K562 (cell line): ENCODE data around the gene HIVEP3. TPM values are rescaled to one million over a fixed set of nuclear protein-coding genes. Genes with fewer than 3 reads are reported as not detected.

ENCODE experiments used
- ATAC-seq: fragments of 200-7000 bp; cut with Tn5 transposase; 3 replicates; pipeline ENCODE4 v1.9.1; 2020; ENCODE audit warnings: moderate library complexity
- BruUV-seq: library from RNA; stranded (reverse); fragments of 400-500 nt; replicated peaks from 2 replicates; lab custom pipeline; 2021; lab: Mats Ljungman, UMichigan
- CTCF ChIA-PET: fragments of 300-600 bp; formaldehyde crosslinking; extraction: SDS; loops from one replicate; lab custom pipeline; 2021; ENCODE audit warnings: low intra/inter-chr PET ratio; lab: Yijun Ruan, JAX
- POLR2A ChIA-PET: fragments of 300-600, 350-650 bp; sonication (Branson Sonifier 250); formaldehyde crosslinking; extraction: SDS; loops from one replicate; lab custom pipeline; 2021; ENCODE audit warnings: antibody characterized with exemption, inconsistent platforms; lab: Yijun Ruan, JAX
- DNase-seq, 4 experiments: peaks; one replicate each; pipeline versions ENCODE4 v3.0.0 to v3.0.0-alpha.2; 2011 to 2018; ENCODE audit warnings: low spot score in 3 of 4, mixed read lengths in 3 of 4; ENCODE audit errors: extremely low read depth in 1 of 4
- FAIRE-seq: peaks from 2 replicates; lab custom pipeline; 2011; peaks lifted over from hg19 to GRCh38; lab: Jason Lieb, UNC
- H2AFZ ChIP-seq: 2 replicates; pipeline ENCODE4 v1.6.0; 2011; ENCODE audit warnings: low read depth, low read length, control low read depth, inconsistent platforms
- H3K27ac ChIP-seq: fragments of 200-600 bp; 3 replicates; pipeline ENCODE4 v1.8.0; 2011; ENCODE audit warnings: low read depth, mild to moderate bottlenecking, control low read depth, inconsistent platforms, low read length, moderate library complexity, mixed read lengths; ENCODE audit errors: extremely low read depth
- H3K27me3 ChIP-seq, 2 experiments: fragments of 300-600 bp in 1 of 2; 2 replicates in 1 of 2; 3 replicates in 1 of 2; pipeline versions ENCODE4 v1.6.0 to v1.8.0; 2011; ENCODE audit warnings: inconsistent platforms in 2 of 2, low read length in 2 of 2, mild to moderate bottlenecking in 1 of 2, mixed read lengths in 1 of 2, moderate library complexity in 1 of 2; ENCODE audit not compliant: control insufficient read depth in 2 of 2, insufficient read depth in 2 of 2
- H3K36me3 ChIP-seq: fragments of 300-600 bp; 3 replicates; pipeline ENCODE4 v1.8.0; 2011; ENCODE audit warnings: mild to moderate bottlenecking, low read length, inconsistent platforms; ENCODE audit not compliant: control insufficient read depth, insufficient read depth
- H3K4me1 ChIP-seq, 2 experiments: fragments of 200-600 bp in 1 of 2; replicated peaks in 1 of 2; 2 replicates in 1 of 2; 3 replicates in 1 of 2; pipeline versions ENCODE4 v1.5.1 to v1.8.0; 2011; ENCODE audit warnings: inconsistent platforms in 2 of 2, low read length in 2 of 2, mild to moderate bottlenecking in 1 of 2, mixed read lengths in 1 of 2, moderate library complexity in 1 of 2; ENCODE audit not compliant: control insufficient read depth in 2 of 2, insufficient read depth in 2 of 2
- H3K4me2 ChIP-seq: 2 replicates; pipeline ENCODE4 v1.6.1; 2011; ENCODE audit warnings: low read length, control low read depth, inconsistent platforms, mixed read lengths; ENCODE audit not compliant: insufficient read depth
- H3K4me3 ChIP-seq: fragments of 200-600 bp; sonication (generic), shearing (Covaris generic); 2 replicates; pipeline ENCODE4 v1.5.1; 2016; ENCODE audit warnings: control low read depth, inconsistent platforms
- H3K79me2 ChIP-seq: fragments of 200-600 bp; 3 replicates; pipeline ENCODE4 v1.8.0; 2011; ENCODE audit warnings: low read length, inconsistent platforms; ENCODE audit not compliant: control insufficient read depth, insufficient read depth
- H3K9ac ChIP-seq, 2 experiments: 2 replicates each; pipeline versions ENCODE4 v1.6.0 to v1.6.1; 2011; ENCODE audit warnings: low read depth in 2 of 2, low read length in 2 of 2, control low read depth in 1 of 2, inconsistent platforms in 1 of 2, mild to moderate bottlenecking in 1 of 2, mixed read lengths in 1 of 2; ENCODE audit not compliant: insufficient read depth in 1 of 2
- H3K9me1 ChIP-seq: one replicate; pipeline ENCODE4 v1.6.0; 2011; ENCODE audit warnings: inconsistent platforms, mild to moderate bottlenecking, low read length, moderate library complexity; ENCODE audit not compliant: control insufficient read depth, insufficient read depth
- H3K9me3 ChIP-seq: replicated peaks from 2 replicates; pipeline ENCODE4 v1.5.1; 2011; ENCODE audit warnings: low read depth, low read length, inconsistent platforms; ENCODE audit not compliant: control insufficient read depth, insufficient read depth
- H4K20me1 ChIP-seq: replicated peaks from 2 replicates; pipeline ENCODE4 v1.6.1; 2011; ENCODE audit warnings: low read length, inconsistent platforms, mixed read lengths; ENCODE audit not compliant: control insufficient read depth, insufficient read depth
- ADNP ChIP-seq: fragments of 200-800 bp; sonication (Bioruptor generic); IDR thresholded peaks from 2 replicates; pipeline ENCODE4 v1.6.1; 2016; ENCODE audit warnings: missing genetic modification characterization, missing compliant biosample characterization
- BCLAF1 ChIP-seq, 2 experiments: fragments of 450-650 bp in 1 of 2; IDR thresholded peaks; 2 replicates each; pipeline ENCODE4 v1.6.1; 2011 to 2017; ENCODE audit warnings: low read depth in 2 of 2, antibody characterized with exemption in 1 of 2, borderline replicate concordance in 1 of 2, low read length in 1 of 2, mild to moderate bottlenecking in 1 of 2, mixed read lengths in 1 of 2; ENCODE audit not compliant: control insufficient read depth in 1 of 2
- DACH1 ChIP-seq: fragments of 450-650 bp; IDR thresholded peaks from 2 replicates; pipeline ENCODE4 v1.6.1; 2018; ENCODE audit not compliant: partially characterized antibody
- FOS ChIP-seq: IDR thresholded peaks from 3 replicates; pipeline ENCODE4 v1.6.1; 2011; ENCODE audit not compliant: insufficient read length; ENCODE audit errors: extremely low read depth
- FOXA3 ChIP-seq, 2 experiments: fragments of 450-650 bp in 1 of 2; sonication (generic) in 1 of 2; formaldehyde crosslinking; IDR thresholded peaks in 1 of 2; conservative IDR thresholded peaks in 1 of 2; 2 replicates each; pipeline versions ENCODE4 v1.4.0 to v1.8.0; 2020 to 2022; ENCODE audit warnings: mild to moderate bottlenecking in 2 of 2, missing genetic modification reagents in 1 of 2
- FOXK2 ChIP-seq, 2 experiments: fragments of 450-650 bp; IDR thresholded peaks in 1 of 2; conservative IDR thresholded peaks in 1 of 2; 2 replicates each; pipeline ENCODE4 v1.6.1; 2016; ENCODE audit warnings: low read depth in 2 of 2, mild to moderate bottlenecking in 1 of 2
- GABPA ChIP-seq: fragments of 200-800 bp; sonication (Bioruptor generic); conservative IDR thresholded peaks from 2 replicates; pipeline ENCODE4 v1.6.1; 2016; ENCODE audit warnings: low read depth, missing genetic modification characterization, missing compliant biosample characterization
- HDGF ChIP-seq: fragments of 450-650 bp; IDR thresholded peaks from 2 replicates; pipeline ENCODE4 v1.6.1; 2016
- HMBOX1 ChIP-seq: sonication (generic); IDR thresholded peaks from 2 replicates; pipeline ENCODE4 v1.6.1; 2016
- LCOR ChIP-seq: sonication (generic); formaldehyde crosslinking; IDR thresholded peaks from 2 replicates; pipeline ENCODE4 v1.8.0; 2022; ENCODE audit warnings: mild to moderate bottlenecking, missing genetic modification reagents
- MTA1 ChIP-seq: fragments of 450-650 bp; IDR thresholded peaks from 2 replicates; pipeline ENCODE4 v1.6.1; 2017; ENCODE audit warnings: borderline replicate concordance
- NR2C1 ChIP-seq, 2 experiments: fragments of 450-650 bp; IDR thresholded peaks; 2 replicates each; pipeline ENCODE4 v1.6.1; 2017; ENCODE audit warnings: mild to moderate bottlenecking in 2 of 2, antibody characterized with exemption in 1 of 2, inconsistent platforms in 1 of 2, missing compliant biosample characterization in 1 of 2, missing genetic modification characterization in 1 of 2
- NR2C2 ChIP-seq, 2 experiments: fragments of 200-800 bp in 1 of 2; sonication (Bioruptor generic) in 1 of 2; sonication (generic) in 1 of 2; formaldehyde crosslinking in 1 of 2; IDR thresholded peaks; 2 replicates each; pipeline versions ENCODE4 v1.6.1 to v1.8.0; 2016 to 2022; ENCODE audit warnings: mild to moderate bottlenecking in 1 of 2, missing compliant biosample characterization in 1 of 2, missing genetic modification characterization in 1 of 2, missing genetic modification reagents in 1 of 2
- RBM39 ChIP-seq: fragments of 200-400 bp; formaldehyde crosslinking; optimal IDR thresholded peaks from 2 replicates; pipeline ENCODE3; 2018; ENCODE audit warnings: low read depth, low read length
- SIN3B ChIP-seq: fragments of 450-650 bp; IDR thresholded peaks from 2 replicates; pipeline ENCODE4 v1.6.1; 2017; ENCODE audit warnings: low read depth, mild to moderate bottlenecking, moderate library complexity
- SMAD3 ChIP-seq: fragments of 450-650 bp; formaldehyde crosslinking; conservative IDR thresholded peaks from 2 replicates; pipeline ENCODE4 v1.4.0; 2020; ENCODE audit warnings: mild to moderate bottlenecking
- ZNF263 ChIP-seq: sonication (generic); formaldehyde crosslinking; IDR thresholded peaks from 2 replicates; pipeline ENCODE4 v1.8.0; 2022; ENCODE audit warnings: mild to moderate bottlenecking, missing genetic modification reagents, borderline replicate concordance
- ZNF408 ChIP-seq: fragments of 250-450 bp; sonication (Bioruptor Pico); IDR thresholded peaks from 2 replicates; pipeline ENCODE4 v1.4.0; 2020; ENCODE audit warnings: low read depth, mild to moderate bottlenecking, moderate library complexity
- WGBS: fragments of 100-300 bp; shearing (Covaris generic); methylation state at CpG from one replicate; pipeline ENCODE4 v1.1.6; 2016; ENCODE audit warnings: low coverage, mixed read lengths; ENCODE audit not compliant: insufficient coverage; ENCODE audit errors: missing lambda C conversion rate; 5-methylcytosine and 5-hydroxymethylcytosine counted together
- in situ Hi-C: fragments of 300-500 bp; cut with MboI; formaldehyde crosslinking; loops from 4 replicates; pipeline ENCODE4 v1.15.0; 2018; ENCODE audit warnings: inconsistent platforms, mixed read lengths
- intact Hi-C: fragments of 100-400 bp; cut with micrococcal nuclease; formaldehyde crosslinking; loops from 2 replicates; pipeline ENCODE4 v1.14.2; 2022
- polyA plus RNA-seq, 8 experiments: library from polyadenylated mRNA; depleted of rRNA in 4 of 8; stranded (reverse) in 5 of 8; unstranded in 3 of 8; fragments of >200 nt; fragmentation: Nextera tagmentation in 2 of 8; fragmentation: Illumina TruSeq in 1 of 8; extraction: Ambion mirVana in 2 of 8; extraction: Trizol in 1 of 8; gene quantifications; 2 replicates each; pipeline versions ENCODE4 v1.2.1 to v1.2.3, GENCODE V29; 2011 to 2014; ENCODE audit warnings: inconsistent platforms in 1 of 8, missing spikeins in 1 of 8
- total RNA-seq, 7 experiments: library from RNA; depleted of rRNA in 6 of 7; stranded (reverse); fragments of >200 nt in 6 of 7; fragmentation: Illumina TruSeq in 2 of 7; extraction: Trizol in 2 of 7; gene quantifications; 2 replicates each; pipeline versions ENCODE4 v1.2.1 to v1.2.3, GENCODE V29; 2011 to 2021; ENCODE audit warnings: low replicate concordance in 1 of 7

The HIVEP3 gene
- total and polyA plus RNA-seq, 9 of the 15 experiments (the other 6 are each of a cell fraction or from before 2014, with no cell fraction given) = 0.09 to 0.58 (median 0.34) TPM; not detected in 1

- WGBS = 4% methylated on average over 9 of the region's 9 CpGs
- CTCF ChIA-PET = no interaction called here
- ATAC-seq (no peak), FAIRE-seq (no peak), DNase-seq (no peak)
- intact Hi-C loops (no loop called here), in situ Hi-C loops (no loop called here)
- no peak overlapping the region for H2AFZ ChIP-seq
- H3K79me2 ChIP-seq = no peaks in the 10 kb centered on the region
- H3K9me3 ChIP-seq = no peaks in the 10 kb centered on the region
- POLR2A ChIA-PET = interaction anchor here (0.6 to 0.8 kb wide), 2 partner anchors 14 to 629 kb away, joined by 3 to 4 read pairs; no protein-coding TSS in a partner anchor
- no peak overlapping the region for H3K4me2 ChIP-seq
- no peaks in the 10 kb centered on the region for H3K4me1 ChIP-seq
- H4K20me1 ChIP-seq = no peaks in the 10 kb centered on the region; the same call in 1 of the 2 replicates
- no peak overlapping the region for H3K9ac ChIP-seq
- H3K27me3 ChIP-seq = peaks cover 0 to 27% of the 10 kb centered on the region in 2 experiments; a peak in 1 of 5 replicates
- no peak overlapping the region for H3K4me3 ChIP-seq
- no peak overlapping the region for H3K27ac ChIP-seq
- no TSS peak for BruUV-seq
- no peaks in the 10 kb centered on the region for H3K9me1 ChIP-seq
- H3K36me3 ChIP-seq = no peaks in the 10 kb centered on the region
- TF ChIP-seq SMAD3 (CRISPR knock-in tag) = no peak
- no peak for TF ChIP-seq RBM39
- no peak for TF ChIP-seq NR2C1 (IDR thresholded peaks at IDR 0.05)
- TF ChIP-seq NR2C1 (tag; IDR thresholded peaks at IDR 0.05) = no peak
- TF ChIP-seq LCOR (CRISPR knock-in tag) = no peak
- no peak for TF ChIP-seq ZNF263 (CRISPR knock-in tag)
- no peak for TF ChIP-seq MTA1
- TF ChIP-seq FOXA3 (CRISPR knock-in tag; conservative IDR thresholded peaks at IDR 0.05 in 1 of 2, IDR thresholded peaks at IDR 0.05 in 1 of 2) = no peak
- no peak for TF ChIP-seq BCLAF1 (IDR thresholded peaks at IDR 0.05; ENCODE audit: borderline replicate concordance in 1 of 2, control insufficient read depth in 1 of 2, low read depth in 2 of 2, low read length in 1 of 2)
- no peak for TF ChIP-seq HDGF
- TF ChIP-seq ZNF408 (CRISPR knock-in tag) = no peak
- no peak for TF ChIP-seq FOXK2 (conservative IDR thresholded peaks at IDR 0.05 in 1 of 2, IDR thresholded peaks at IDR 0.05 in 1 of 2; ENCODE audit: low read depth in 2 of 2)
- no peak for TF ChIP-seq HMBOX1
- no peak for TF ChIP-seq ADNP (tag)
- no peak for TF ChIP-seq GABPA (tag)
- no peak for TF ChIP-seq SIN3B
- no peak for TF ChIP-seq FOS
- TF ChIP-seq DACH1 = no peak
- TF ChIP-seq NR2C2 (CRISPR knock-in tag; IDR thresholded peaks at IDR 0.05) = no peak
- TF ChIP-seq NR2C2 (tag; IDR thresholded peaks at IDR 0.05) = no peak
These were observed 269.2 kb downstream of the HIVEP3 start for GRCh38 chr1:41649396-41650027.
